Amniotic epithelial cell (primary cell): ENCODE results near the gene BCAT1.
"Not testable (repeated sequence)": the region's sequence is repeated elsewhere in the genome, so short reads cannot be mapped to it uniquely, and the experiment has no call there.

ENCODE experiments used
- DNase-seq: peaks from one replicate; pipeline ENCODE4 v3.0.0-alpha.2; 2010; ENCODE audit warnings: low read depth

BCAT1 gene

GRCh38 chr12:24956351-24956750 is 7.5 kb upstream of the BCAT1 start:
- not testable (repeated sequence) for DNase-seq

GRCh38 chr12:24955853-24956252 is 7.0 kb upstream of the BCAT1 start:
- no peak for DNase-seq

GRCh38 chr12:24955389-24955788 is 6.5 kb upstream of the BCAT1 start:
- DNase-seq = no peak

- DNase-seq = peak; percentile 66
Measured at GRCh38 chr12:24954261-24954660, 5.4 kb upstream of the BCAT1 start.

GRCh38 chr12:24952389-24952788 is 3.5 kb upstream of the BCAT1 start:
- no peak for DNase-seq

- no peak for DNase-seq
Measured at GRCh38 chr12:24950231-24950834, 1.4 kb upstream of the BCAT1 start.

GRCh38 chr12:24948420-24948756 is 513 bp downstream of the BCAT1 start:
- DNase-seq = no peak

- no peak for DNase-seq
Measured at GRCh38 chr12:24947541-24948419, 1.1 kb downstream of the BCAT1 start.

- DNase-seq = no peak
Measured at GRCh38 chr12:24945845-24946244, 3.1 kb downstream of the BCAT1 start.

- DNase-seq = no peak
Measured at GRCh38 chr12:24945039-24945438, 3.9 kb downstream of the BCAT1 start.

- no peak for DNase-seq
Measured at GRCh38 chr12:24944601-24944975, 4.3 kb downstream of the BCAT1 start.

- peak; percentile 49 for DNase-seq
Measured at GRCh38 chr12:24943947-24944600, 4.8 kb downstream of the BCAT1 start.

- DNase-seq = no peak
Measured at GRCh38 chr12:24940157-24940556, 8.7 kb downstream of the BCAT1 start.

GRCh38 chr12:24939551-24939950 is 9.3 kb downstream of the BCAT1 start:
- DNase-seq = not testable (repeated sequence)

- DNase-seq = no peak
Measured at GRCh38 chr12:24938341-24938740, 10.6 kb downstream of the BCAT1 start.

- peak; percentile 59 for DNase-seq
Measured at GRCh38 chr12:24937553-24938244, 11.2 kb downstream of the BCAT1 start.

- DNase-seq = no peak
Measured at GRCh38 chr12:24933694-24934407, 15.1 kb downstream of the BCAT1 start.

- DNase-seq = no peak
Measured at GRCh38 chr12:24931666-24932405, 17.1 kb downstream of the BCAT1 start.

- no peak for DNase-seq
Measured at GRCh38 chr12:24929953-24930352, 18.9 kb downstream of the BCAT1 start.

GRCh38 chr12:24928533-24929306 is 20.2 kb downstream of the BCAT1 start:
- not testable (repeated sequence) for DNase-seq
